ENCODE data around the gene NR5A1. TPM values are rescaled to one million over a fixed set of nuclear protein-coding genes. Genes with fewer than 3 reads are reported as not detected.

NR5A1 gene
- total and polyA plus RNA-seq, 10 of the 15 experiments (the other 5 are each of a cell fraction or from before 2014, with no cell fraction given), result 0.06 to 0.24 (median 0.08) TPM; not detected in 5

DNA sequence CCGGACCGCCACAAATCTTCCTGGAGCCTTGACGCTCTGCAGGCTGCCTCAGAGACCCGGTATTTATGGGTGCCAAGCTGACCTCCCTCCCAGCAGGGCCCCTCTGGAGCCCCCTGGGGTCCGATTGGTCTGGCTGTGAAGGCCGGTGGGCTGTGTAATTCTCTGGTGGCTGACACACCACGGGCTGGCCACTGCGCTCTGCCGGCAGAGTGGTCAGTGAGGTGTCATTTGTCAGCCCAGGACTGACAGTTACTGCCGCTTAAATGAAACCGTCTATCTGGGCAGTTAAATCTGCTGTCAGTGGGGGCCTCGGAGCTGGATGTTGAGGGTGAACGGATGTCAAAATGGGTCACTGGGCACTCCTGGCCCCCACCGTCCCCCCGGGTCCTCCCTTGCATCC lies 10.7 kb downstream of the NR5A1 start (continued):
- TF ChIP-seq, protein P1, sequence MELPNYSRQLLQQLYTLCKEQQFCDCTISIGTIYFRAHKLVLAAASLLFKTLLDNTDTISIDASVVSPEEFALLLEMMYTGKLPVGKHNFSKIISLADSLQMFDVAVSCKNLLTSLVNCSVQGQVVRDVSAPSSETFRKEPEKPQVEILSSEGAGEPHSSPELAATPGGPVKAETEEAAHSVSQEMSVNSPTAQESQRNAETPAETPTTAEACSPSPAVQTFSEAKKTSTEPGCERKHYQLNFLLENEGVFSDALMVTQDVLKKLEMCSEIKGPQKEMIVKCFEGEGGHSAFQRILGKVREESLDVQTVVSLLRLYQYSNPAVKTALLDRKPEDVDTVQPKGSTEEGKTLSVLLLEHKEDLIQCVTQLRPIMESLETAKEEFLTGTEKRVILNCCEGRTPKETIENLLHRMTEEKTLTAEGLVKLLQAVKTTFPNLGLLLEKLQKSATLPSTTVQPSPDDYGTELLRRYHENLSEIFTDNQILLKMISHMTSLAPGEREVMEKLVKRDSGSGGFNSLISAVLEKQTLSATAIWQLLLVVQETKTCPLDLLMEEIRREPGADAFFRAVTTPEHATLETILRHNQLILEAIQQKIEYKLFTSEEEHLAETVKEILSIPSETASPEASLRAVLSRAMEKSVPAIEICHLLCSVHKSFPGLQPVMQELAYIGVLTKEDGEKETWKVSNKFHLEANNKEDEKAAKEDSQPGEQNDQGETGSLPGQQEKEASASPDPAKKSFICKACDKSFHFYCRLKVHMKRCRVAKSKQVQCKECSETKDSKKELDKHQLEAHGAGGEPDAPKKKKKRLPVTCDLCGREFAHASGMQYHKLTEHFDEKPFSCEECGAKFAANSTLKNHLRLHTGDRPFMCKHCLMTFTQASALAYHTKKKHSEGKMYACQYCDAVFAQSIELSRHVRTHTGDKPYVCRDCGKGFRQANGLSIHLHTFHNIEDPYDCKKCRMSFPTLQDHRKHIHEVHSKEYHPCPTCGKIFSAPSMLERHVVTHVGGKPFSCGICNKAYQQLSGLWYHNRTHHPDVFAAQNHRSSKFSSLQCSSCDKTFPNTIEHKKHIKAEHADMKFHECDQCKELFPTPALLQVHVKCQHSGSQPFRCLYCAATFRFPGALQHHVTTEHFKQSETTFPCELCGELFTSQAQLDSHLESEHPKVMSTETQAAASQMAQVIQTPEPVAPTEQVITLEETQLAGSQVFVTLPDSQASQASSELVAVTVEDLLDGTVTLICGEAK (IDR thresholded peaks at IDR 0.05; ENCODE audit: borderline replicate concordance), result no peak
- TF ChIP-seq MTA2 (IDR thresholded peaks at IDR 0.05; ENCODE audit: low read depth), result no peak

DNA sequence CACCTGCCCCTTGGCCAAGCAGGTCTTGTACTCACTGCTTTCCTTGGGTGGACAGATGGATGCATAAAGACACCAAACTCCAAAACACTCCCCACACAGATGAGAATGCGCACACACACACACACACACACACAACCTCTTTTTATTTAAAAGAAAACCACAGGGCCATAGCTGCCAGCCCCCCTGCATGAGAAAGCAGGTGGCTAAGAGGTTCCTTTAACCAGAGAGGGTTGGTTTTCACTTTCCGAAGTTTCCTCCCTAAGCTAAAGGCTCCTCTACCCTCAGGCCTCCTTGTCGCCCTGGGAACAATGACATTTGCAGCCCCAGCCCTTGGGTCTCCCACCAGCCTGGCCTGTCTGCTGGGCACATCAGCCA lies 11.1 kb downstream of the NR5A1 start:
- FAIRE-seq, result no peak
- 33% methylated on average over 3 of the region's 3 CpGs for WGBS (ENCODE audit: insufficient coverage, insufficient replicate concordance, low lambda C conversion rate, missing lambda C conversion rate)
- in situ Hi-C loops (cut with MboI) (no loop called here), intact Hi-C loops (cut with micrococcal nuclease; ENCODE audit: unreplicated experiment) (no loop called here)
- CTCF ChIA-PET, result no interaction called here
- peak; percentile 16; the same call in 1 of the 3 replicates for ATAC-seq
- H3K9ac ChIP-seq (ENCODE audit: control insufficient read depth, insufficient read depth, low read length), result no peak overlapping the region
- no peak for DNase-seq (ENCODE audit: low read depth, low spot score)
- H3K4me1 ChIP-seq (ENCODE audit: control insufficient read depth, insufficient read depth, low read length), result peaks cover 34% of the 10 kb centered on the region
- H3K79me2 ChIP-seq (ENCODE audit: control insufficient read depth, insufficient read depth, low read length), result no peaks in the 10 kb centered on the region
- RAD21 ChIA-PET (ENCODE audit: unreplicated experiment), result no interaction called here
- H3K4me3 ChIP-seq, result no peak overlapping the region
- POLR2A ChIA-PET, result no interaction called here
- TF ChIP-seq TCF3 (IDR thresholded peaks at IDR 0.05; ENCODE audit: borderline replicate concordance, insufficient read depth, low read depth, low read length) (peak; percentile 28; the same call in 1 of the 2 replicates), RUNX3 (IDR thresholded peaks at IDR 0.05; ENCODE audit: low read length) (peak; percentile 64), CHD1 (IDR thresholded peaks at IDR 0.05; ENCODE audit: low read depth, low read length) (no peak)
- peak overlapping the region; percentile 2; the same call in 1 of the 2 replicates for H3K4me2 ChIP-seq (ENCODE audit: control insufficient read depth, insufficient read depth)
- no TSS peak for BruUV-seq (replicated peaks)
- no peaks in the 10 kb centered on the region for H3K9me3 ChIP-seq (replicated peaks; ENCODE audit: control insufficient read depth, insufficient read depth, low read length)
- no peak overlapping the region for H3K27ac ChIP-seq (ENCODE audit: control insufficient read depth, insufficient read depth)
- SMC1A ChIA-PET (ENCODE audit: uncharacterized antibody, unreplicated experiment), result no interaction called here
- H3K27me3 ChIP-seq (replicated peaks in 1 of 2; ENCODE audit: control insufficient read depth in 2 of 2, insufficient read depth in 2 of 2, low read length in 1 of 2), result no peaks in the 10 kb centered on the region; a peak in 1 of 4 replicates
- no peak overlapping the region for H2AFZ ChIP-seq (ENCODE audit: control insufficient read depth, low read depth, low read length)
- no peaks in the 10 kb centered on the region for H4K20me1 ChIP-seq (ENCODE audit: control insufficient read depth, insufficient read depth)
- no peaks in the 10 kb centered on the region for H3K36me3 ChIP-seq (ENCODE audit: control insufficient read depth in 2 of 2, insufficient read depth in 2 of 2, low read length in 1 of 2)
